Fibroblast of the aortic adventitia (primary cell): ENCODE measurements around the gene ENTPD8. TPM values are rescaled to one million over a fixed set of nuclear protein-coding genes. Genes with fewer than 3 reads are reported as not detected.

Source experiments
- DNase-seq: peaks from one replicate; pipeline ENCODE4 v3.0.0-alpha.2; 2010; ENCODE audit warnings: low read depth
- H3K4me3 ChIP-seq: 2 replicates; pipeline ENCODE4 v1.5.1; 2011; ENCODE audit warnings: low read depth, mild to moderate bottlenecking, control low read depth, low read length, moderate library complexity
- total RNA-seq: library from RNA; depleted of rRNA; stranded (reverse); fragments of >200 nt; gene quantifications from 2 replicates; pipeline ENCODE4 v1.2.3, GENCODE V29; 2012; ENCODE audit warnings: low replicate concordance
- TF ChIP-seq, protein P1 (sequence below): IDR thresholded peaks from 2 replicates; pipeline ENCODE4 v1.5.1; 2011; ENCODE audit warnings: mild to moderate bottlenecking, low read length, control low read depth, inconsistent platforms; ENCODE audit not compliant: insufficient read depth

Gene ENTPD8
- total RNA-seq, 1 donor: not detected

DNA sequence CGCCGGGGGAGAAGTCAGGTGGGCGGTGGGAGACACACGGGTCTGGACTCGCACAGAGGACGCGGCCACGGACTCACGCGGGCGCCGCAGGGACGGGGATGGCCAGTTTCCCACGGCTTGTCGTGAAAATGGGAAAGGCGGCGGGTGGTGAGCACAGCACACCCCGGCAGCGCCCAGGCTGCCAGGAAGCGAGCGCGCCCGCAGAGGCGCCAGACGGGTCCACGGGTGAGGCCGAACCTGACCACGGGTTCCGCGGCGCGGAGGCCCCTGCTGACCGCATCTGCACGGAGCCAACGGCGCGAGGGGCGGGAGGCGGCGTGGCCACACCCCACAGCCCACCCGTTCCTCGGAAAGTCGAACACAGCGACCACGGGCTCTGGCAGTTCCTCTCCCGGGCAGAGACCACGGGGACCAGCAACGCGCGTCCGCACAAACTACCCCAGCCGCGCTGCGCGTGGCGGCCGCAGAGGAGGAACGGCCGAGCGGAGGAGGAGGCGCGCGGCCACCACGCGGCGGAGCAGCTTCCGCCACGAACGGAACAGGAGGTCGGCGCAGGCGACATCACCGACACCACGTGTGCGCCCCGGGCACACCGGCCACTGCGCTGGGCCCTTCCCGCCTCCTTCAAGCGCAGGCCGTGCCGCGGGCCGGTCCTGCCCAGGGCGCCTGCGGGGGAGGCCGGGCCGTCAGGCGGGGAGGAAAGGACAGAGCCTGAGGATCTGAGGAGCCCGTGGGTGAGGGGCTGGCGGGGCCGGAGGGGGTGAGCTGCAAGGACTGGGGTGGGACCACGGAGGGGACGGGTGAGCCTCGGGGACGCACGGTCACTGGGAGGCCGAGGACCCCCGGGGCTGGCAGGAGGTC lies 23.8 kb downstream of the ENTPD8 start:
- H3K4me3 ChIP-seq: peak overlapping the region; percentile 13
- TF ChIP-seq, protein P1, sequence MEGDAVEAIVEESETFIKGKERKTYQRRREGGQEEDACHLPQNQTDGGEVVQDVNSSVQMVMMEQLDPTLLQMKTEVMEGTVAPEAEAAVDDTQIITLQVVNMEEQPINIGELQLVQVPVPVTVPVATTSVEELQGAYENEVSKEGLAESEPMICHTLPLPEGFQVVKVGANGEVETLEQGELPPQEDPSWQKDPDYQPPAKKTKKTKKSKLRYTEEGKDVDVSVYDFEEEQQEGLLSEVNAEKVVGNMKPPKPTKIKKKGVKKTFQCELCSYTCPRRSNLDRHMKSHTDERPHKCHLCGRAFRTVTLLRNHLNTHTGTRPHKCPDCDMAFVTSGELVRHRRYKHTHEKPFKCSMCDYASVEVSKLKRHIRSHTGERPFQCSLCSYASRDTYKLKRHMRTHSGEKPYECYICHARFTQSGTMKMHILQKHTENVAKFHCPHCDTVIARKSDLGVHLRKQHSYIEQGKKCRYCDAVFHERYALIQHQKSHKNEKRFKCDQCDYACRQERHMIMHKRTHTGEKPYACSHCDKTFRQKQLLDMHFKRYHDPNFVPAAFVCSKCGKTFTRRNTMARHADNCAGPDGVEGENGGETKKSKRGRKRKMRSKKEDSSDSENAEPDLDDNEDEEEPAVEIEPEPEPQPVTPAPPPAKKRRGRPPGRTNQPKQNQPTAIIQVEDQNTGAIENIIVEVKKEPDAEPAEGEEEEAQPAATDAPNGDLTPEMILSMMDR: no peak
- DNase-seq: no peak

DNA sequence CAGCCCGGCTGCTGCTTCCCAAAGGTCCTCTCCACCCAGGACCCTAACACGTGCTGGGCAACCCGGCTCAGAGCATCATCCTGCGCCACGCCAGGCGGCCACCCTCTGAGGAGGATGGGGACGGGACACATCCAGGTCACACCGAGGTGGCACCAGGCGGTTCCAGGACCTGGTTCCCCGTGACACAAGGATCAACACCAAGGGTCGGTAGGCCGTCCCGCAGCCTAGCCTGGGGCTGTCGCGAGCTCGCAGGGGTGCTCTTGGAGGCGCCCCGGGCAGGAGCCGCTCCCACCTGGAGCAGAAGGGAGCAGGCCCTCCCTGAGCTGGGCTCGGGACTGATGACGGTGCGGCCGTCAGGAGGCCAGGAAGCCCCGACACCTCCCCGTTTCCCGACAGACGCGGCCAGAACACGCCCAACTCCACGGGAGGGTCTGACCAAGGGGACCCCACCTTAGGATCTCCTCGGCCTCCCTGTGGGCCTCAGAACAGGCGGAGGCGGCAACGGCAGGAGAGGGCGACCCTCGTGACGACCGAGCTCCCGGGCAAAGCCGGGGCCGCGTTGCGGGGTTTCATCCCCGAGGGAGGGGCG lies 24.5 kb downstream of the ENTPD8 start:
- TF ChIP-seq, protein P1: no peak
- no peak overlapping the region for H3K4me3 ChIP-seq
- DNase-seq: no peak

DNA sequence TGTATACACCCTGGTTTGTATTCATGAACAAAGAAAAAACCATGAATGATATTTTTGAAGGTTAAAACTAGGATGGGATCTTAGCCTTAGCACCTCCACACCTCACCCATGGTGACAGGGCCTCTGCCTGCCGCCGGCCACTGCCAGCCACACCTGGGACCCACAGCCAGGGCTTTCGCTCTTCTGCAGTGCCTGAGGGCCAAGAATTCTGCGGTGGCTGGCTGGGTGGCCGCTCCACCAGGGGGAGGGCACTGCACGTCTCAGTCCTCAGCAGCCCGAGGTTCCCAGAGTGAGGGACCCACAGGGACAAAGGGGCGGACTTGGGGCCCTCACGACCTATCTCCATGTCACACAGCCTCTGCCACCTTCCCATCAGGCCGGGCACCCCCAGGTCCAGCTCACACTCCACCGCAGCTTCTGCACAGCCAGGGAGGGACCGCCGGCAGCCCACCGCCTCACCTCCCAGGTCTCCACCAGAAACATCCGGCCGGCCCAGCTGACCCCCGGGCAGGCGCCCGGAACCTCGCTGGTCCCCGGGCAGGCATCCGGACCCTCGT lies 25.1 kb downstream of the ENTPD8 start:
- DNase-seq: no peak
- TF ChIP-seq, protein P1: no peak
- no peak overlapping the region for H3K4me3 ChIP-seq

DNA sequence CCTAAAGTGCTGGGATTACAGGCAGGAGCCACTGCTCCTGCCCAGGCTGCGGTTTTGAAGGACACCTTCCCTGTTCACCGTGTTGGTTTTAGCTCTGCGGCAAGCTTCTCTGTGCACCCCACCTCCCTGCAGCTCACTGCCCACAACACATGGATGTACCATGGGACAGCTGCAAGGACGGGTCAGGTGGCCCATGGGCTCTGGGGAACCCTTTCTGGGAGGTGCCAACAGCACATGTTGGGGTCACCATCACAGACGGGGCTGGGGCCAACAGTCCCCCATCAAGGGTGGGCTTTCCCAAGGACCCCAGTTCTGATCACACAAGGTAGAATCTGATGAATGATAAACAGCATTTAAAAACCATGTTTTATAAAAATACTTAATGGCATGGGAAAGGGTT lies 25.7 kb downstream of the ENTPD8 start:
- TF ChIP-seq, protein P1: no peak
- H3K4me3 ChIP-seq: no peak overlapping the region
- no peak for DNase-seq

DNA sequence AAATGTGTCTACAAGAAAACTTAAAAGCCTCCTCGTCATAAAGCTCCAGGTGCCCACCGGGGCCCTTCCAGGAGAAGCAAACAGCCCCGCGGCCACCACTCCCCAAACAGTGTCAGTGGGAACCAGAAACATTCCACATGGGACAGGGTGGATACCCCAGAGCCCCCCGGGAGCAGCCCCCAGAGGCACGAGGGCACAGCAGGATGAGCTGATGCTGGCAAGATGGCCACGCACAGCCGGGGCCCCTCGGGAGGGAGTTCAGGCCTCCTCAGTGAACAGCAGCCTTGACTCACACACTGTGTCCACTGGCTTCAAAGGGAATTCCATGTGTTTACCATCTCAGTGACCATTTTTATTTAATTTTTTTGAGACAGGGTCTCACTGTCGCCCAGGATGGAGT lies 28.7 kb downstream of the ENTPD8 start:
- no peak overlapping the region for H3K4me3 ChIP-seq
- no peak for DNase-seq
- TF ChIP-seq, protein P1: no peak

DNA sequence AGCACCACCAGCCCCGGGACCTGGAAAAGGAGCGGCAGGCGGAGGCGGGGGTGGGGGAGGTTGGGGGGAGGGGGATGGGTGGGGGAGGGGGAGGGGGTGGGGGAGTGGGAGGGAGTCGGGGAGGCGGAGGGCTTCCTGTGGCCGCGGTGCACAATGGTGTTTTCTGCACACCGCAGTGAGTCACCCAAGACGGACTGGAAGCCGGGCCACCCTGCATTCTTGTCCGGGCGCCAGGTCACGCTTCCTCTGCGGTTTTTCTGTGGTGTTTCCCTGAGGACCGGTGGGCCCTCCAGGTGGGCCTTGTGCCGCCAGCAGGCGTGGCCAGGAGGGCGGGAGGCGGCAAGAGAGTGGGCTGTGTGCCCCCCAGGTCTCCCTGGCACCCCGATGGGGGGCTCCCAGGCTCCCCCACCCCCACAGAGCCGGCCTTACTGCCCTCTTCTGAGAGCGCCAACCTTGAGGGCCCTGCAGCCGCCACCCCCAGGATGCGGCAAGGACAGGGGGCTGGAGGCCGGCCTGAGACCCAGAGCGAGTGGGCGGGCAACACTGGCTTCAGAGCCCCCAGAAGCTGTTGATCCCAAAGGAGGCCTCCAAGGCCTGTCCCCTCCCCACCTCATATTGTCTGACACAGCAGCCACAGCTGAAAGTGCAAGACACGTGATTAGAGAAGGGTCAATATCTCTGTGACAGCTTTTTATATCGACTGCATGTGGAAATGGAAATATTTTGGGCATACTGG lies 29.3 kb downstream of the ENTPD8 start:
- no peak overlapping the region for H3K4me3 ChIP-seq
- DNase-seq: peak; percentile 90

More for the DNA sequence above, 29.3 kb downstream of the ENTPD8 start:
- TF ChIP-seq, protein P1: no peak
